ENCODE data around the gene LIMD2.
"Not testable (repeated sequence)": the region's sequence is repeated elsewhere in the genome, so short reads cannot be mapped to it uniquely, and the experiment has no call there.

LIMD2 gene

GRCh38 chr17:63699638-63700527, at the start of gene LIMD2:
TSS of gene LIMD2 (minus strand) at chr17:63700125. CDS start at chr17:63699298, 827 bp downstream.
- DNase-seq, result peak; percentile 88 to 91

GRCh38 chr17:63741408-63742173, 41.7 kb upstream of the LIMD2 start, which contains the start of gene STRADA:
TSS of gene STRADA (minus strand) at chr17:63741799. CDS start at chr17:63728369, 13,430 bp downstream.
- peak; percentile 99 for DNase-seq

GRCh38 chr17:63741143-63741407, 41.1 kb upstream of the LIMD2 start:
- DNase-seq, result no peak

- no peak for DNase-seq
These were observed 40.7 kb upstream of the LIMD2 start for GRCh38 chr17:63740464-63741142.

- no peak for DNase-seq
These were observed 35.8 kb upstream of the LIMD2 start for GRCh38 chr17:63735691-63736090.

- no peak for DNase-seq
These were observed 22.5 kb upstream of the LIMD2 start for GRCh38 chr17:63722403-63722802.

- DNase-seq, result not testable (repeated sequence)
These were observed 20.3 kb upstream of the LIMD2 start for GRCh38 chr17:63720194-63720593.

- DNase-seq, result no peak
These were observed 19.1 kb upstream of the LIMD2 start for GRCh38 chr17:63718988-63719387.

GRCh38 chr17:63716426-63716825, 16.5 kb upstream of the LIMD2 start:
- no peak for DNase-seq

- no peak for DNase-seq
These were observed 14.8 kb upstream of the LIMD2 start for GRCh38 chr17:63714550-63715277.

GRCh38 chr17:63709110-63709509, 9.2 kb upstream of the LIMD2 start:
- DNase-seq, result no peak

- DNase-seq, result peak; percentile 20 to 50
These were observed 7.2 kb upstream of the LIMD2 start for GRCh38 chr17:63707151-63707550.

- peak in 1 of 2 donors; percentile 34 for DNase-seq
These were observed 6.6 kb upstream of the LIMD2 start for GRCh38 chr17:63706336-63707082.

GRCh38 chr17:63705657-63706056, 5.7 kb upstream of the LIMD2 start:
- no peak for DNase-seq

GRCh38 chr17:63704836-63705235, 4.9 kb upstream of the LIMD2 start:
- no peak for DNase-seq

- no peak for DNase-seq
These were observed 4.3 kb upstream of the LIMD2 start for GRCh38 chr17:63704259-63704576.

- DNase-seq, result no peak
These were observed 3.8 kb upstream of the LIMD2 start for GRCh38 chr17:63703556-63704258.

GRCh38 chr17:63703029-63703428, 3.1 kb upstream of the LIMD2 start:
- no peak for DNase-seq

- DNase-seq, result no peak
These were observed 2.7 kb upstream of the LIMD2 start for GRCh38 chr17:63702721-63703015.

- peak; percentile 81 to 84 for DNase-seq
These were observed 2.2 kb upstream of the LIMD2 start for GRCh38 chr17:63701868-63702720.

- no peak for DNase-seq
These were observed 1.5 kb upstream of the LIMD2 start for GRCh38 chr17:63701456-63701820.
